ENCODE measurements around the gene TMEM208. TPM values are rescaled to one million over a fixed set of nuclear protein-coding genes. Genes with fewer than 3 reads are reported as not detected.

Gene TMEM208
- total and polyA plus RNA-seq, 2 of the 13 experiments (the other 11 are each of a cell fraction or from before 2014, with no cell fraction given), result 58.8 to 72.9 TPM

DNA sequence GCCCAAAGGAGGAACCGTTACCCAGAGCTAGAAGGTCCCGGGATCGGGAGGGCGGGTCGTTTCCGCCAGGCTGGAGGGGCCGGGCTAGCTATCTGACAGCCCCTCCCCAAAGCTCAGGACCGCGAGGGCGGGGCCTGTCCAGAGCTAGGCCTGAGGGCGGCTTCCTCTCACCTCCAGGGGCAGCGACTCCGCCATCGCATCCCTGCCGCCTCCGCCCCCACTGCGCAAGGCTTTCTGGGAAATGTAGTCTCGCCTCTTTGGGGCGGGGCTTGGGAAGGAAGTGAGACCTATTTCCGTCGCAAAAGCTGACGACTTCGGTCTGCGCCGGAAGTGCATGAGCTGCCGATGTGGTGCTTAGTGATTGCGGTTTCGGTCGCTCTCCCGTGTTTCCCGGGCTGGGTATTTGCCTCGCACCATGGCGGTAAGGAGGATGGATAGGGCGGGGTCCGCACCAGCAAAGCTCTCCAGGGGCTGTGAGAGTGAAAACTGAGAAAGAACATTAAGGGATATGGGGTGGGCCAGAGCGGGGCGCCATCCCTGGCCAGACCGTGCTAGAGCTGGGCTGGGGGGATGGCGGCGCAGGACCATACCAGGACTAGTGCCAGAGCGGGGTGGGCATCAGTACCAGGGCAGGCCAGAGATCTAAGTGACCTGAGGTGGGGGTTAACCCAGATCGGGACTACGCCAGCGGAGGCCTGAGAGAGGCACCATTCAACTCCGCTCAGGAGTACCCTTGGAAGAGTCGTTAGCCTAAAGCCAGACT, at the start of gene TMEM208 (continued):
- TF ChIP-seq YEATS4 (CRISPR knock-in tag; IDR thresholded peaks at IDR 0.05; ENCODE audit: borderline replicate concordance) (peak; percentile 88), ATAD3A (CRISPR knock-in tag; IDR thresholded peaks at IDR 0.05) (no peak), CBX5 (CRISPR knock-in tag; IDR thresholded peaks at IDR 0.05; ENCODE audit: borderline replicate concordance) (peak; percentile 85; the same call in 1 of the 2 replicates), NR2F2 (IDR thresholded peaks at IDR 0.05; ENCODE audit: borderline replicate concordance, low read depth) (no peak; the same call in 1 of the 2 replicates), CHD4 (IDR thresholded peaks at IDR 0.05; ENCODE audit: borderline replicate concordance, low read length) (no peak), ZNF790 (CRISPR knock-in tag; IDR thresholded peaks at IDR 0.05; ENCODE audit: borderline replicate concordance) (peak; percentile 92; the same call in 1 of the 2 replicates), ZNF574 (CRISPR knock-in tag; IDR thresholded peaks at IDR 0.05) (peak; percentile 98), NFKB2 (CRISPR knock-in tag; IDR thresholded peaks at IDR 0.05; ENCODE audit: borderline replicate concordance) (peak; percentile 86; the same call in 1 of the 2 replicates), BRCA1 (CRISPR knock-in tag; IDR thresholded peaks at IDR 0.05) (peak; percentile 69; the same call in 1 of the 2 replicates), RBM22 (optimal IDR thresholded peaks at IDR 0.05; ENCODE audit: low read length) (no peak), ZBTB20 (CRISPR knock-in tag; IDR thresholded peaks at IDR 0.05; ENCODE audit: borderline replicate concordance, low read depth) (0 out of 2 replicates have a peak, but pooled peaks have one; percentile 57), MIER3 (CRISPR knock-in tag; IDR thresholded peaks at IDR 0.05; ENCODE audit: borderline replicate concordance) (peak; percentile 99), BRD4 (CRISPR knock-in tag; IDR thresholded peaks at IDR 0.05) (peak; percentile 80), ZNF589 (CRISPR knock-in tag; conservative IDR thresholded peaks at IDR 0.05) (no peak; the same call in 1 of the 2 replicates), RARA (CRISPR knock-in tag; IDR thresholded peaks at IDR 0.05) (no peak; the same call in 1 of the 2 replicates), KLF11 (CRISPR knock-in tag; IDR thresholded peaks at IDR 0.05) (peak; percentile 92), NKX3-1 (CRISPR knock-in tag; IDR thresholded peaks at IDR 0.05) (peak; percentile 54; the same call in 1 of the 2 replicates), ZNF264 (CRISPR knock-in tag; IDR thresholded peaks at IDR 0.05) (peak; percentile 83; the same call in 1 of the 2 replicates), KMT2B (CRISPR knock-in tag; IDR thresholded peaks at IDR 0.05) (peak; percentile 96), ZFX (CRISPR knock-in tag; IDR thresholded peaks at IDR 0.05; ENCODE audit: low read depth) (peak; percentile 96), ZNF501 (CRISPR knock-in tag; IDR thresholded peaks at IDR 0.05) (peak; percentile 99)
- TF ChIP-seq, protein P1, sequence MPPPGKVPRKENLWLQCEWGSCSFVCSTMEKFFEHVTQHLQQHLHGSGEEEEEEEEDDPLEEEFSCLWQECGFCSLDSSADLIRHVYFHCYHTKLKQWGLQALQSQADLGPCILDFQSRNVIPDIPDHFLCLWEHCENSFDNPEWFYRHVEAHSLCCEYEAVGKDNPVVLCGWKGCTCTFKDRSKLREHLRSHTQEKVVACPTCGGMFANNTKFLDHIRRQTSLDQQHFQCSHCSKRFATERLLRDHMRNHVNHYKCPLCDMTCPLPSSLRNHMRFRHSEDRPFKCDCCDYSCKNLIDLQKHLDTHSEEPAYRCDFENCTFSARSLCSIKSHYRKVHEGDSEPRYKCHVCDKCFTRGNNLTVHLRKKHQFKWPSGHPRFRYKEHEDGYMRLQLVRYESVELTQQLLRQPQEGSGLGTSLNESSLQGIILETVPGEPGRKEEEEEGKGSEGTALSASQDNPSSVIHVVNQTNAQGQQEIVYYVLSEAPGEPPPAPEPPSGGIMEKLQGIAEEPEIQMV (CRISPR knock-in tag; IDR thresholded peaks at IDR 0.05; ENCODE audit: low read depth), result peak; percentile 5; the same call in 1 of the 2 replicates
- TF ChIP-seq, protein P2, sequence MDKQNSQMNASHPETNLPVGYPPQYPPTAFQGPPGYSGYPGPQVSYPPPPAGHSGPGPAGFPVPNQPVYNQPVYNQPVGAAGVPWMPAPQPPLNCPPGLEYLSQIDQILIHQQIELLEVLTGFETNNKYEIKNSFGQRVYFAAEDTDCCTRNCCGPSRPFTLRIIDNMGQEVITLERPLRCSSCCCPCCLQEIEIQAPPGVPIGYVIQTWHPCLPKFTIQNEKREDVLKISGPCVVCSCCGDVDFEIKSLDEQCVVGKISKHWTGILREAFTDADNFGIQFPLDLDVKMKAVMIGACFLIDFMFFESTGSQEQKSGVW (CRISPR knock-in tag; IDR thresholded peaks at IDR 0.05; ENCODE audit: borderline replicate concordance), result no peak
- TF ChIP-seq, protein P3, sequence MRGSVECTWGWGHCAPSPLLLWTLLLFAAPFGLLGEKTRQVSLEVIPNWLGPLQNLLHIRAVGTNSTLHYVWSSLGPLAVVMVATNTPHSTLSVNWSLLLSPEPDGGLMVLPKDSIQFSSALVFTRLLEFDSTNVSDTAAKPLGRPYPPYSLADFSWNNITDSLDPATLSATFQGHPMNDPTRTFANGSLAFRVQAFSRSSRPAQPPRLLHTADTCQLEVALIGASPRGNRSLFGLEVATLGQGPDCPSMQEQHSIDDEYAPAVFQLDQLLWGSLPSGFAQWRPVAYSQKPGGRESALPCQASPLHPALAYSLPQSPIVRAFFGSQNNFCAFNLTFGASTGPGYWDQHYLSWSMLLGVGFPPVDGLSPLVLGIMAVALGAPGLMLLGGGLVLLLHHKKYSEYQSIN (CRISPR knock-in tag; IDR thresholded peaks at IDR 0.05; ENCODE audit: borderline replicate concordance), result no peak

Data from HepG2 (cell line).